Peyer's patch (tissue), 4 donors: ENCODE data around the gene TMEM98. TPM values are rescaled to one million over a fixed set of nuclear protein-coding genes. Genes with fewer than 3 reads are reported as not detected.
A peak's percentile ranks its signal among the peaks of the same experiment; 100 is the strongest.

Experiments
- DNase-seq, 3 donors: peaks; one replicate each; pipeline ENCODE4 v3.0.0-alpha.2; 2017 to 2019
- H3K27ac ChIP-seq, 4 donors: fragments of 200-600 bp; sonication (generic); one replicate each; pipeline ENCODE4 v1.5.1; 2016 to 2019
- H3K27me3 ChIP-seq, 2 donors: fragments of 200-600 bp; sonication (generic); one replicate each; pipeline ENCODE4 v1.5.1; 2019
- H3K36me3 ChIP-seq, 3 donors: fragments of 200-600 bp; sonication (generic); one replicate each; pipeline ENCODE4 v1.5.1; 2016 to 2019
- H3K4me1 ChIP-seq, 4 donors: fragments of 200-600 bp; sonication (generic); one replicate each; pipeline ENCODE4 v1.5.1; 2016 to 2019
- H3K4me3 ChIP-seq, 4 donors: fragments of 200-600 bp; sonication (generic); 1 replicate in 3 of 4; 2 replicates in 1 of 4; pipeline ENCODE4 v1.5.1; 2016 to 2019; ENCODE audit warnings: mild to moderate bottlenecking in 1 of 4
- H3K9me3 ChIP-seq, 4 donors: fragments of 200-600 bp; sonication (generic); one replicate each; pipeline ENCODE4 v1.5.1; 2016 to 2019; ENCODE audit warnings: mild to moderate bottlenecking in 1 of 4
- POLR2A ChIP-seq, 2 donors: fragments of 450-650 bp; IDR thresholded peaks; one replicate each; pipeline ENCODE4 v1.5.1; 2017; ENCODE audit warnings: antibody characterized with exemption in 2 of 2, mild to moderate bottlenecking in 2 of 2, moderate library complexity in 2 of 2
- total RNA-seq, 4 donors: library from RNA; depleted of rRNA; stranded (reverse); fragments of >200 nt; gene quantifications; one replicate each; pipeline ENCODE4 v1.1.0, GENCODE V29; 2016
- TF ChIP-seq, protein P1 (sequence below), 6 experiments: fragments of 450-650 bp in 4 of 6; fragments of 200-600 bp in 2 of 6; sonication (generic) in 1 of 6; IDR thresholded peaks; one replicate each; pipeline ENCODE4 v1.5.1; 2017 to 2019; ENCODE audit warnings: antibody characterized with exemption in 6 of 6, mild to moderate bottlenecking in 3 of 6, moderate library complexity in 1 of 6

The TMEM98 gene
- total RNA-seq, 4 donors from 2014 or later: 54.5 to 351 (median 241) TPM

DNA sequence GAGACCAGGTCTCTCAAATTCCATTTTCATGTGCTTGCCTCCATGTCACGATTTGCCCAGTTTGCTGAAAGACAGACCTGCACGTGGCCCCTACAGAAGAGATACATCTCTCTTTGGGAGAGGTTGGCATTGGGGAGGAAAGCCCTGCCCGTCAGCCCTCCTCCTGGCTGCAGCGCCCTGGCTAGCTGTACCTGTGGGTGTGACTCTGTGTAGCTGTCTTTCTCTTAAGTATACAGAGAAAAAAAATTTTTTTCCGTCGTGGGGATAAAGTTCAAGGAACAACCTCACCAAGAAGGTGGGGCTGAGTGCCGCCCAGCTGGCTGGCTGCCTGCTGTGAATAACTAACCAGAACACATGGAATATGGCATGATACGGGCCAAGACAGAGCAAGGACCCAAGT lies 26.5 kb downstream of the TMEM98 start:
- Histone ChIP-seq H3K4me1 (no peaks in the 10 kb centered on the region), H3K36me3 (no peaks in the 10 kb centered on the region), H3K27ac (peak overlapping the region in 3 of 4 donors; percentile 24 to 83 (median 67)), H3K27me3 (no peaks in the 10 kb centered on the region), H3K4me3 (peak overlapping the region in 1 of 4 donors; percentile 12), H3K9me3 (no peaks in the 10 kb centered on the region)
- peak; percentile 50 to 51 for TF ChIP-seq POLR2A (IDR thresholded peaks at IDR 0.05)
- TF ChIP-seq, protein P1, sequence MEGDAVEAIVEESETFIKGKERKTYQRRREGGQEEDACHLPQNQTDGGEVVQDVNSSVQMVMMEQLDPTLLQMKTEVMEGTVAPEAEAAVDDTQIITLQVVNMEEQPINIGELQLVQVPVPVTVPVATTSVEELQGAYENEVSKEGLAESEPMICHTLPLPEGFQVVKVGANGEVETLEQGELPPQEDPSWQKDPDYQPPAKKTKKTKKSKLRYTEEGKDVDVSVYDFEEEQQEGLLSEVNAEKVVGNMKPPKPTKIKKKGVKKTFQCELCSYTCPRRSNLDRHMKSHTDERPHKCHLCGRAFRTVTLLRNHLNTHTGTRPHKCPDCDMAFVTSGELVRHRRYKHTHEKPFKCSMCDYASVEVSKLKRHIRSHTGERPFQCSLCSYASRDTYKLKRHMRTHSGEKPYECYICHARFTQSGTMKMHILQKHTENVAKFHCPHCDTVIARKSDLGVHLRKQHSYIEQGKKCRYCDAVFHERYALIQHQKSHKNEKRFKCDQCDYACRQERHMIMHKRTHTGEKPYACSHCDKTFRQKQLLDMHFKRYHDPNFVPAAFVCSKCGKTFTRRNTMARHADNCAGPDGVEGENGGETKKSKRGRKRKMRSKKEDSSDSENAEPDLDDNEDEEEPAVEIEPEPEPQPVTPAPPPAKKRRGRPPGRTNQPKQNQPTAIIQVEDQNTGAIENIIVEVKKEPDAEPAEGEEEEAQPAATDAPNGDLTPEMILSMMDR (IDR thresholded peaks at IDR 0.05): peak in 2 of 6 experiments; percentile 11 to 13
- peak in 2 of 3 donors; percentile 87 to 88 for DNase-seq

DNA sequence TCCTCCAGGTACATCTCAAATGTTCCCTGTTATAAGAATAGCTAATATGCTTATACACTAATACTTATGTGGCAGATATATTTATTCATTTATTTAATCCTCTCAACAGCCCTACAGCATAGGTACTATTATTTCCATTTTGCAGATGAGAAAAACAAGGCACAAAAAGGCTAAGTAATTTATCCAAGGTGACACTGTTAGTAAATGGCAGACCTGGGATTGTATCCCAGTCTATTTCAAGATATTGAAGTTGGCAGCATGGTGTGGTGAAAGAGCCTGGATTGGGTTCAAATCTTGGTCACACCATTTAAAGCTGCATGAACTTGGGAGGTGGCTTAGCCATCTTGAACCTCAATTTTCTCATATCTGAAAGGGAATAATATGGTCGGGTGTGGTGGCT lies 27.2 kb downstream of the TMEM98 start:
- no peaks in the 10 kb centered on the region for H3K27me3 ChIP-seq
- H3K4me3 ChIP-seq: no peak overlapping the region
- peak overlapping the region in 3 of 4 donors; percentile 24 to 83 (median 67) for H3K27ac ChIP-seq
- DNase-seq: no peak
- no peaks in the 10 kb centered on the region for H3K4me1 ChIP-seq
- no peaks in the 10 kb centered on the region for H3K36me3 ChIP-seq
- H3K9me3 ChIP-seq: no peaks in the 10 kb centered on the region
- TF ChIP-seq, protein P1 (IDR thresholded peaks at IDR 0.05): no peak
- no peak for TF ChIP-seq POLR2A (IDR thresholded peaks at IDR 0.05)

DNA sequence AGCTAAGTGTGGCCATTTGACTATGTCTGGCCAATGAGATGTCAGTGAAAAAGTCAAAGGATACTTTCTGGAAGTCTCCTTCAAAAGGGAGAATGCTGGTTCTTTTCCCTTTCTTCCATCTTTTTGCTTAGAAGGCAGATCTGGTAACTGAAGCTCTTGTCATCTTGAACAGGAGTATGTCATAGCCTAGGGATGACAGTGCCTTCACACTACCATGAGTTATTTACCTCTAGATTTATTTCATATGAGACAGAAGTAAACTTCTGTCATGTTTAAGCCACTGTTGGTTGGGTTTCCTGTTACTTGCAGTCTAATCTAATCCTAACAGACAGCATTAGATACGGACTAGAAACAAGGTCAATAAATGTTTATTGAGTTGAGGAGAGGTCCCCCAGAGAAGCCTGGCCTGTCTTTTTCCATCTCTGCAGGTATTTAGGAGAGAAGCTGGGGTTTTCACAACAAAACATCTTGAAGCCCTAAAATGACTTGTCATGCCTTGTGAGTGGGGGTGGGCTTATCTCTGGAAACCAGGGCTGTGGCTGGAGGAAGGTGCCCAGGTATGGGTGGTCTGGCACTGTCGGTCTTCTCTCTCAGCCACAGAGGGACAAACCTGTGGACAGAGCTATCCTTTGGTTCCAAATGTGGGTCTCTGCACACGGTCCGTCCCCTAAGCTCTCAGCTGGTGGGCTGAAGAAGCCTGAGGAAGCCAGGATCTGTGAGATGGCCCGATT lies 28.5 kb downstream of the TMEM98 start:
- no peaks in the 10 kb centered on the region for H3K4me1 ChIP-seq

DNA sequence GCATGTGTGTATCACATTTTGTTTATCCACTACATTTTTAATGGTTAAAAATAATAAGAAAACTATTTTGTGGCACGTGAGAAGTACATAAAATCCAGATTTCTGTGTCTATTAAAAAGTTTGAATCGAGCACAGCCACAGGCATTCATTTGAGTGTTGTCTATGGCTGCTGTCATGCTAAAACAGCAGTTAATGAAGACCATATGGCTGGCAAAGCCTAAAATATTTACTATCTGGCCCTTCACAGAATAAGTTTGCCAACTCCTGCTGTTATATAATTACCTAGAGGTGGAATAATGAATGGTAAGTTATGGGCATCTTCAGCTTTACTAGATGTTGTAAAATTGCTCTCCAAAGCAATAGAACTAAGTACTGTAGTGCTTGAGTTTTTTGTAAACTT lies 30.5 kb downstream of the TMEM98 start:
- Histone ChIP-seq H3K27me3 (no peaks in the 10 kb centered on the region), H3K4me3 (no peak overlapping the region), H3K36me3 (no peaks in the 10 kb centered on the region), H3K4me1 (peaks cover 0 to 7% (median 1%) of the 10 kb centered on the region in 4 donors), H3K9me3 (no peaks in the 10 kb centered on the region), H3K27ac (no peak overlapping the region)
- TF ChIP-seq, protein P1 (IDR thresholded peaks at IDR 0.05): no peak
- TF ChIP-seq POLR2A (IDR thresholded peaks at IDR 0.05): no peak
- no peak for DNase-seq

More for the DNA sequence above, 28.5 kb downstream of the TMEM98 start:
- H3K36me3 ChIP-seq: no peaks in the 10 kb centered on the region
- H3K9me3 ChIP-seq: no peaks in the 10 kb centered on the region
- no peak for TF ChIP-seq POLR2A (IDR thresholded peaks at IDR 0.05)
- TF ChIP-seq, protein P1 (IDR thresholded peaks at IDR 0.05): no peak
- no peak overlapping the region for H3K4me3 ChIP-seq
- no peak overlapping the region for H3K27ac ChIP-seq
- H3K27me3 ChIP-seq: no peaks in the 10 kb centered on the region
- DNase-seq: no peak

DNA sequence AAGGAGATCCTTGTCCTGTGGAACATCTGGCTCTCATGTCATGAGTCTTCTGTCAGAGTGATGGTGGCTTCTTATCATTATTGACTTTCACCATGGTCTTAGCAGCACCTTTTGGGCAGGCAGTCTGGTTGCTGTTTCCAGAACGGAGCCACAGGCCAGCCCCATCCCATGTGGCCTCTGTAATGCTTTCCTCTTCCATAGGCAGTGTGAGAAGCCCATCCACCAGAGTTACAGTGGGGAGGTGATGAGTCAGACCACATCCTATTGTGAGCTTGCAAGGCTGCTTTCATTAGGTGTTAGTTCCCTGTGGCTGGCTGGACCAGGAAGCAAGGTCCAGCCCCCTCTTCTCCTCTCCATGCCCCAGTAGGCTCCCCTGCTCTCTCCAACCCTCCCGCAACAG lies 32.9 kb downstream of the TMEM98 start:
- H3K4me1 ChIP-seq: peaks cover 0 to 12% (median 1%) of the 10 kb centered on the region in 4 donors
- DNase-seq: no peak
- no peaks in the 10 kb centered on the region for H3K27me3 ChIP-seq
- no peak overlapping the region for H3K27ac ChIP-seq
- H3K4me3 ChIP-seq: no peak overlapping the region
- H3K36me3 ChIP-seq: no peaks in the 10 kb centered on the region
- TF ChIP-seq, protein P1 (IDR thresholded peaks at IDR 0.05): no peak
- TF ChIP-seq POLR2A (IDR thresholded peaks at IDR 0.05): no peak
- no peaks in the 10 kb centered on the region for H3K9me3 ChIP-seq
